AG08396 (cell line): ENCODE data around the gene EFHB.
A peak's percentile ranks its signal among the peaks of the same experiment; 100 is the strongest.
"Not testable (repeated sequence)": the region's sequence is repeated elsewhere in the genome, so short reads cannot be mapped to it uniquely, and the experiment has no call there.

Source experiments
- DNase-seq: peaks from one replicate; pipeline ENCODE4 v3.0.0; 2012; ENCODE audit warnings: low spot score, mixed read lengths

Gene EFHB

DNA sequence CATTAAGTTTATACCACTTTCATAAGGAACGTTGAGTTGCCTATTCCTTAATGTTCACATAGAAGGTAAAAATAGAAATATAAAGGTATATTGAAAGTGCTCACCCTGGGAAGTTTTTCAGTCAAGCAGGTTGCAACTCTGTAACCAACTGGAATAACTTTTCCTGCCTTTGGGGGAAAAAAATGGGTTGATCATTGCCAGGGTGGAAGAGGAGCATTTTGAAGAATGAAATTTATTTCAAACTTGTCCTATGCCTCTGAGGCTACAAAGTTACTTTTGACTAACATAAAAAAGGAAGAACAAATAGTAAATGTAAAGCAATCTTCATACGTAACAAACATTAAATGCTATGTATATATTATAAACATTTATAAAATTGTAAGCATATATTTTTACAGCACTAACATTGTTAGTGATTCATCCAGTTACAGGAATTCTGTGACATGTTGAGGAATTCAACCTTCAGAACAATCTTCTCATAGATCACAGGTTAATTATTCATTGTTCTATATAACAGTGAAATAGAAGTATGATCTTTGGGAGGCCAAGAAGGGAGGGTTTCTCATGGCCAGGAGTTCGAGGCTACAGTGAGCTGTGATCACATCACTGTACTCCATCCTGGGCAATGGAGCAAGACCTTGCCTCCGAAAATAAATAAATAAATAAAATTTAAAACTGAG, 13.5 kb downstream of the EFHB start:
- no peak for DNase-seq

DNA sequence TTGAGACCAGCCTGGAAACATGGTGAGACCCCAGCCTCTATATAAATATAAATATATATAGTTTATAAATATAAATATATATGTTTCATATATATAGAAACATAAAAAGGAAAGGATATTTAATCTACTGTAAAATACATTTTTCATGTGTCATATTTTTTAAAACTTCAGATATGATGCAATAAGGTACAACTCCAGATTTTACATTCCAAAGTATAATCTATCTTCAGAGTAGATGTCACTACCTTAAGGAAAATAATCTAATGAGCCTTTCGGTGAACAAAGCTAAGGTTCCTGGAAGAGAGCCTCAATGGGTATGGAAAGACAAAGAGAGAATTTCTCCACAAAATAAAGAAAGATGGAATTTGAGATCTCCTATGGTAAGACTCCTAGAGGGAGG, 16.9 kb downstream of the EFHB start:
- no peak for DNase-seq

DNA sequence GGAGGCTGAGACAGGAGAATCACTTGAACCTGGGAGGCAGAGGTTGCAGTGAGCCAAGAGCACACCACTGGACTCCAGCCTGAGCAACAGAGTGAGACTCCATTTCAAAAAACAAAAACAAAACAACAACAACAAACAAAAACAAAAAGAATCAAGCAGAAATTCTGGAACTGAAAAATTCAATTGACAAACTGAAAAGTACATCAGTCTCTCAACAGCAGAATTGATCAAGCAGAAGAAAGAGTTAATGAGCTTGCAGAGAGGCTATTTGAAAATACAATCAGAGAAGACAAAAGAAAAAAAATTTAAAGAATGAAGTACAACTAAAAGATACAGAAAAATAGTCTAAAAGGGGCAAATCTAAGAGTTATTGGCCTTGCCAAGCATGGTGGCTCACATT, 22.6 kb downstream of the EFHB start:
- no peak for DNase-seq

DNA sequence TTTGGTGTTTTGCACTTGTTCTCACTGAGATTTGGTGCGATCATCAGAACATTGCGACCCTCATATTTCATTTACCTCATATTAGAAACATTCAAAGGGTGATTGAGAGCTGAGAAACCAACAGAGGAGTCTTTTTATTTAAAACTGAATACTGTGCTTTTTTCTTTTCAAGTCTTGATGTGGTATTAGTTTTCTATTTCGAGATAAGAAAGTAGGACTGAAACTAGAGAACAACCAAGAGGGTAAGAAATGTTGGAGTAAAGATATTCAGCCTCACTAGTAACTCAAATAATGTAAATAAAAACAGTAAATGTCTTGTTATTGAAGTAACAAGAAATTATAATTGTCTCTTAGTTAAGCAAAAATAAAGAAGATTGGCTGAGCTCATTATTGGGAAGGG, 26.5 kb downstream of the EFHB start:
- DNase-seq = no peak

DNA sequence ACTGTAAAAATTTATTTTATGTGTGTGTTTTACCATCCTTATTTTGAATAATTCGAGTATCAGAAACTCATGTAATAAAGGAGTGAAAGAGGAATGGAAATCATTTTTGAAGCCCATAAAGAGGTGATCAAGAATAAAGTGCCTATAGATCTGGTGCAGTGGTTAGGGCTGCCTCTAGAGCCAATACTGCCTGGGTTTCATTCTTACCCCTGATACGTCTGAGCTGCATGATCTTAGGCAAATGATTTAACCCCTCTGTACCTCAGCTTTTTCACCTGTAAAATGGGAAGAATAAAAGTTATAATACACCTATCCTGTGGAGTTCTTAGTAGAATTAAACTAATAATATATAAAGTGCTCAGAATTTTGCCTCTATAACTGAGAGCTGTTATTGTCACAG, 30.4 kb downstream of the EFHB start:
- DNase-seq = no peak

DNA sequence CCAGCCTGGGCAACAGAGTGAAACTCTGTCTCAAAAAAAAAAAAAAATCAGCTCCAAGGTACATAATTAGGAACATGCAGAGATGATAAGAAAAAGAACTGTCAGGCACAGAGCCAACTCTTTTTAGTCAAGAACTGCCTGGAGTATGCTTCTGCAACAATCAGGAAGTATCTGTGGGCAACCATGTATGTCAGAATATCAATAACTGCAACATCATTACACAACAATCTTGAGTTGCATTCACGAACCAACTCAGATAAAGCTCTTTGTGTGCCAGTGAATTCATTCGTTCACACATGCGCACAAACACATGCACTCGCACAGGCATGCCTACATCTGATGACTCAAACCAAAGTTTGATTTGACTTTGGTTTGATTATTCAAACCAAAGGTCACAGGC, 32.1 kb downstream of the EFHB start:
- DNase-seq = no peak

DNA sequence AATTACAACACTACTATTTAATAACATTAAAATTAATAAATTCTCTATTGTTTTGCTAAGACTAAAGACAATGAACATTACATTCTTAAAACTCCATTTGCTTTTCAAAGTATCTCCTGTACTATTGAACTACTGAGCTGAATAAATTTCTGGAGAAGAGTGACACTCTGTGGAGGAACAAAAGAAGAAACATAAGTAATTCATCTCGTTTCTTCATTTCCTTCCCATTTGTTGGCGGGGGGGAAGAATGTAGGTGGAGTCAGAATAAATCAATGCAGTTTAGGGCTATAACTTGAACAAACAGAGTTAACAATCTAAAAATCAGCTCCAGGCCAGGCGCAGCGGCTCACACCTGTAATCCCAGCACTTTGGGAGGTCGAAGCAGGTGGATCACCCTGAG, 32.7 kb downstream of the EFHB start:
- DNase-seq = no peak

DNA sequence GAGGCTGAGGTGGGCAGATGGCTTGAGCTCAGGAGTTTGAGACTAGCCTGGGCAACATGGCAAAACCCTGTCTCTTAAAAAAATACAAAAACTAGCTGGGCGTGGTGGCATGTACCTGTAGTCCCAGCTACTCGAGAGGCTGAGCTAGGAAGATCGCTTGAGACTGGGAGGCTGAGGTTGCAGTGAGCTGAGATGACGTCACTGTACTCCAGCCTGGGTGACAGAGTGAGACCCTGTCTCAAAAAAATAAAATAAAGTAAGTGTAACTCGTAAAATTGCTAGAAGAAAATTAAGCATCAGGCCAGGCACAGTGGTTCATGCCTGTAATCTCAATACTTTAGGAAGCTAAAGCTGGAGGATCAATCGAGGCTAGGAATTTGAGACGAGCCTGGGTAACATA, 34.2 kb downstream of the EFHB start:
- DNase-seq = not testable (repeated sequence)

DNA sequence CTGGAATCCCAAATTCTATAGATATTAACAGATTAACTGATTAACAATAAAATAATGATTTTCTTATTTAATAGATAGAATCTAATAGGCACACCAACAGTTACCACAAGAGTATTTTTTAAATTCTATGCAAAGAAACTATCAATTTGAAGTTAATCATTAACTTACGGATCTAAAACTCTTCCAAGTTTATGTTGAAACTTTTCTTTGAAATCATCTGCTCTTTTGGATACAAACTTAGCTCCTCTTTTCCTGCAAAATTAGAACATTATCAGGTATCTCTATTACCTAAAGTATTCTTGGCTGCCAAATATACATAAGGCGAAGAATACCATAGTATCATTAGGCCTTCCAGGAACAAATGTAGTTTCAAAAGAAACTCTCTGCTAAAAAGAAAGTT, 34.8 kb downstream of the EFHB start:
- no peak for DNase-seq

DNA sequence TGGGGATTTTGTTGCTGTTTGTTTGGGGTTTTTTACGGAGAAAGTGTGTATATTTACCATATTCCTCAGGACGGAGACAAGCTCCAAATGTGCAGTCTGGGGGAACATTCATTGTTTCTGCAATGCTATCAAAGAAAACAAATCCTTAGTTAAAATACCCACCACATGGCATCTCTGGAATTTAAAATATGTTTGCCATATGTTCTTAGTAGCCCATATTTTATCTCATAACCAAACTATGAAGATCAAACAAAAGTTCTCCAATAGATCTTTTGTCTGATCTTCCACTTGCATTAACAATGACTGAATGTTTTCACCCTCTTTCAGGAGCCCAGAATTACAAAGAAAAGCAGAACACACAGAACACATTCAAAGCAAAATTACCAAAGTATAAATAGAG, 35.3 kb downstream of the EFHB start:
- no peak for DNase-seq

DNA sequence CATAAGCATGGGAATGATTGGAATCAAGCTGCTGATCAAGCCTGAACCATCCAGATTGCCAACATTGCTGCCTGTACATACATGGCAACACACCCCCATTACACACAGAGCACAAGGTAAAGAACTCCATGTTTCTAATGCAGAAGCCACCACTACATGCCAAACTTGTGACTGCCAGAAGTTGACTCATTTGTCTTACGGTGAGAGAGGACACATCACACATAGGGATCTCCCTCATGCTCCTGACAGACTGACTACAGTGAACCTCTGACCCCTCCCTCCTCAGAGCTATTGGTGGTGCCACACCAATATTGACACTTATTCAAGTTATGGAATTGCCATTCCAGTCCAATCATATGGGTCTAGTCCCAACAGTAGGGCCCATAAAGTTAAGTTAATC, 42.3 kb downstream of the EFHB start:
- peak; percentile 12 for DNase-seq

DNA sequence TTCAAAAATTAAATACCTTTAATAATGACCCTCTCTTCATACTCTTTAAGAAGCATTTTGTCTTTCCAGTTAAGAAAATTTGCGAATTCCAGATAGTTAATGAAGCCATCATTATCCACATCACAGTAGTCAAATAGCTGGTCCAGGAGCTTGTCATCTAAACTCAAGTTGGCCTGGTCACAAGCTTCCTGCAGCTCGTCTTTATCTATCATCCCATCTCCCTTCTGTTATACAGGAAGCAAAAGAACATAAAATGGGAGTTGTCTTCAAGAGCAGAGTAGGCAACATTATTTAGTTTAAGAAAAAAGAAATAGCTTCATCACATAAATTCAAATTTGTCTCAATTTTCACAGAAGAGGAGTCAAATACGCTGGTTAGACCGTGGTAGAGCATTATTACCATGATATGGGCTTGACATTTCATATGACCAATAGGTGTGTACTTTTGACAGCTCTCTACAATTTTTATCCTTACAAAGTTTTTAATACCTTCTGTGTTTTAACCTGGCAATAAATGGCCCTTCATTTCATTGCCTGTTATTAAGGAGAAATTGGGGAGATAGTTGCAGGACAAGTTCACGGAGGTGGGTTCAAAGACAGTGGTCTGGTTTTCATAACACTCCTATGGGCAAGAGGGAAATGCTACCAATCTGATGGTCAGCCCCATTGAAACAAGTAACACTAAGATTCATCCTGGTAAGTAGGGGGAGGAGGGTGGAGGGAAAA, 45.4 kb downstream of the EFHB start:
- DNase-seq = no peak

DNA sequence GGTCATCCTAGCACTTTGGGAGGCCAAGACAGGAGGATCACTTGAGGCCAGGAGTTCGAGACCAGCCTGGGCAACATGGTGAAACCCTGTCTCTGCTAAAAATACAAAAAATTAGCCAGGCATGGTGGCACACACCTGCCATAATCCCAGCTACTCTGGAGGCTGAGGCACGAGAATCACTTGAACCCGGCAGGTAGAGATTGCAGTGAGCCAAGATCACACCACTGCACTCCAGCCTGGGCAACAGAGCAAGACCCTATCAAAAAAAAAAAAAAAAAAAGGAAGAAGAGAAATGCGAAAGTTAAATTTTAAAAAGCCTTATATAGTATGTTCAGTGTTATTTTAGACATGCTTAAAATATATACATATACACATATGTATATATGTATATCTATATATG, 46.9 kb downstream of the EFHB start:
- DNase-seq = not testable (repeated sequence)

DNA sequence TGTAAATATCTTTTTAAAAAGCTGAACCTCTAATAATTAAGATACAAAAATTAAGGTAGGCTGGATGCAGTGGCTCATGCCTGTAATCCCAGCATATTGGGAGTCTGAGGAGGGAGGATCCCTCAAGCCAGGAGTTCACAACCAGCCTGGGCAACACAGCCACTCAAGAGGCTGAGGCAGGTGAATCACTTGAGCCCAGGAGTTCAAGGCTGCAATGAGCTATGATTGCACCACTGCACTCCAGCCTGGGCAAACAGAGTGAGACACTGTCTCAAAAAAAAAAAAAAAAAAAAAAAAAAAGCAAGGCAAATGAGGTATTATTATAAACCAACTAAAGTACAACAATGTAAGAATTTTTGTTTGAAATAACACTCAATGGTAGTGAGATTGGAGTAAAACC, 47.6 kb downstream of the EFHB start:
- DNase-seq = no peak

DNA sequence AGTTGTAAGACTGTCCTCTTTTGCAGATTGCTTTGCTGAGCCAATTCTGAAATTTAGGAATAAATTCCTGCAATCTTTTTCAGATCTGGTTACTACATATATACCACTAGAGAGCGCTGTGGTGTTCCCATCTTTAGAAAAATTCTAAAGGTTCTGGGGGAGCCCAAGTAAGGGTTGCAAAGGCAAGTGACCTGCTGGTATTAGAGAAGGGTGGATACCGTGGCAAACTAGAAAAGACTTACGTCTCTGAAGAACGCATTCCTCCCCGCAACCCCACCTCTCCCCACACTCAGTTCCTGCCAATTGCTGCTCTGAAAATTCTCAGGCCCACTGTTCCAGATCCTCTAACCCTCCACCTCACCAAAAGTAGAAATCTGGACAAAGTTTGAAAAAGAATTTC, 48.5 kb downstream of the EFHB start:
- peak; percentile 41 for DNase-seq

DNA sequence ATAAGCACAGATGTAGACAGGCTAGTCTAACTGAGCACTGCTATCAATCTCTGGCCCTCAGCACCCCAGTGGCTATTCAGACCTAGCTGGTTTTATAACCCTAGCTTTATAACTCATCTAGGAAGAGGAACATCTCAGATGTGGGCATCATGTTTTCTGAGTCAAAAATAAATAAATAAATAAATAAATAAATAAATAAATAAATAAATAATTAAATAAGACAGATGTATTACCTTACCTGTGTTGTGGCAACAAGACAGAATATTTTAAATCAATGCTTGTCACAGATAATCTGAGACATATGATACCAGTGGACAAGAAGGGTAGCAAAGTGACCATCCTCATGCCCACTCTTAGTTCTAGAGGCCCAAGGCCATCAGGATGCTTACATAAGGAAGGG, 52.2 kb downstream of the EFHB start:
- DNase-seq = no peak

DNA sequence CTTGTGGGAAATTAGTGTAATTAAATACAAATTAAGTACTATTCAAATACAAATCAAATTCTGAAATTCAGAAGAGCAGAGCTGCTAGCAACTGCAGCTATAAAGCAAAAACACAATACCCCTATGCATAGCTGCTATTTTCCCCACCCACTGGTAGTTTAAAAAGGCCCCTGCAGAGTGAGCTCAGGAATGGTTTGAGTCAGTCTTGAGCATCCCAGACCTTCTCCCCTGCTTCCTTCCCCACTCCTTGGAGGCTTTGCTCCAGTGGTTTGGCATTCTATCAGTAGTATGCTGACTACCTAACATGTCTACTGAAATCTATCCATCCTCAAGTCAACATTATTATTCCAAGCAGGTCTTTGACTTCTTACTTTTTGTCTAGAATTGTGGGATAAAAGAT, 53.0 kb downstream of the EFHB start:
- DNase-seq = no peak

DNA sequence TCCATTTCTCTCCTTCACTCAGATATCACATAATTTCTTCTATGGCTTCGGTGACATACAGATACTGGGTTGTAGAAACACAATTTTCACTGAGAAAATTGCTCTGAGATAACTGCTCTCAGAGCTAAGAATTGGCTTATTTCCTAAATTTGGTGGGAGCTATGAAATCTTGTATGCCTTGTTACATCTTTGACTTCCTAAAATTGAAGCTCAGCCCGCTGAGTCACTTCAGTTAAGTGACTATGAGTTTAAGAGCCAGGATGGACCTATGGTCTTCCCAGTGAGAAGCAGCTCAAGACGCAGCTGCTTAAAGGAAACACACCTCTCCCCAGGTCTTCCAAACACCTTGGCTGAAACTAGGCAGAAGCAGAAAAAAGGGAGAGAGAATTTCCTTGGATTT, 56.4 kb downstream of the EFHB start:
- no peak for DNase-seq

DNA sequence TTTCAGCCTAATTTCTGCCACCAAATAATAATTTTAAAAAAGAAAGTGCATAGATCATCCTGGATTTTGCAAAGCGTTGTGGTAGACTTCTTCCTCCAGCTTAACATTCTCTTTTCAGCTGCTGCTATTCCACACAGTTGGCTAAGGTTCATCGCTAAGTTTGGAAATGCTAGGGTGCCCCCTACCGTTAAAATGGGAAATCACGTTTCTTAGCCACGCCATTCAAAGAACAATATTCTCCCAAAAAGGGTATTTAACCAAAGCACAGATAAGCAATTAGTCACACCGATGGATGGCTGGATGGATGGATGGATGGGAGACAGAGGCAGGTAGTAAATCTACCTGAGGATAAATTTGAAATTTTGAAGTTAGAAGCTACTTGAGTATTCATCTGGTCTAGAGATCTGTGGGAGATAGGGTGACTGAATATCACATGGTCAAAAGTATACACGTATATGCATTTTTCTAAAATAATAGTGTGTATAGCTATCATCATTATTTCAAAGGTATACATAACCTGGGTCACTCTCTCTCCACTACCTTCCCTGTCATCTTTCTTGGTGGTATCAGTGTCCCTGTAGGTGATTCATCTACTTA, 67.2 kb downstream of the EFHB start:
- DNase-seq = peak; percentile 50

DNA sequence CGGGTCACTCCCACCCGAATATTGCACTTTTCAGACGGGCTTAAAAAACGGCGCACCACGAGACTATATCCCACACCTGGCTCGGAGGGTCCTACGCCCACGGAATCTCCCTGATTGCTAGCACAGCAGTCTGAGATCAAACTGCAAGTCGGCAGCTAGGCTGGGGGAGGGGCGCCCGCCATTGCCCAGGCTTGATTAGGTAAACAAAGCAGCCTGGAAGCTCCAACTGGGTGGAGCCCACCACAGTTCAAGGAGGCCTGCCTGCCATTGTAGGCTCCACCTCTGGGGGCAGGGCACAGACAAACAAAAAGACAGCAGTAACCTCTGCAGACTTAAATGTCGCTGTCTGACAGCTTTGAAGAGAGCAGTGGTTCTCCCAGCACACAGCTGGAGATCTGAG, 78.7 kb downstream of the EFHB start:
- DNase-seq = not testable (repeated sequence)

DNA sequence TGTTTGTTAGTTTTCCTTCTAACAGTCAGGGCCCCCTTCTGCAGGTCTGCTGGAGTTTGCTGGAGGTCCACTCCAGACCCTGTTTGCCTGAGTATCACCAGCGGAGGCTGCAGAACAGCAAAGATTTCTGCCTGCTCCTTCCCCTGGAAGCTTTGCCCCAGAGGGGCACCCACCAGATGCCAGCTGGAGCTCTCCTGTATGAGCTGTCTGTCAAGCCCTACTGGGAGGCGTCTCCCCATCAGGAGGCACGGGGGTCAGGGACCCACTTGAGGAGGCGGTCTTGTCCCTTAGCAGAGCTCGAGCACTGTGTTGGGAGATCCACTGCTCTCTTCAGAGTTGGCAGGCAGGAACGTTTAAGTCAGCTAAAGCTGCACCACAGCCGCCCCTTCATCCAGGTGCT, 87.4 kb downstream of the EFHB start:
- DNase-seq = not testable (repeated sequence)
